DND-41 (cell line): ENCODE data around the gene MARCHF4.

Source experiments
- ATAC-seq: fragments of 200-7000 bp; cut with Tn5 transposase; 3 replicates; pipeline ENCODE4 v1.9.1; 2021; ENCODE audit warnings: low read depth; ENCODE audit not compliant: insufficient read depth
- DNase-seq: peaks from one replicate; pipeline ENCODE4 v3.0.0-alpha.2; 2020
- H2AFZ ChIP-seq: 2 replicates; pipeline ENCODE4 v1.6.0; 2012; ENCODE audit warnings: low read depth, low read length
- H3K27ac ChIP-seq: 2 replicates; pipeline ENCODE4 v1.5.1; 2012; ENCODE audit warnings: low read length, inconsistent platforms
- H3K27me3 ChIP-seq: fragments of 200-600 bp; sonication (generic); 2 replicates; pipeline ENCODE4 v1.6.0; 2012; ENCODE audit warnings: low read length, mild to moderate bottlenecking, inconsistent platforms; ENCODE audit not compliant: insufficient read depth, poor library complexity
- H3K36me3 ChIP-seq: 2 replicates; pipeline ENCODE4 v1.5.1; 2012; ENCODE audit warnings: low read length, inconsistent platforms; ENCODE audit not compliant: insufficient read depth
- H3K4me1 ChIP-seq: 2 replicates; pipeline ENCODE4 v1.5.1; 2012; ENCODE audit warnings: mild to moderate bottlenecking, low read length; ENCODE audit not compliant: insufficient read depth
- H3K4me2 ChIP-seq: 2 replicates; pipeline ENCODE4 v1.6.0; 2012; ENCODE audit warnings: mild to moderate bottlenecking, moderate library complexity, low read length, inconsistent platforms; ENCODE audit not compliant: insufficient read depth
- H3K4me3 ChIP-seq, 2 experiments: fragments of 200-600 bp in 1 of 2; shearing (Covaris generic) in 1 of 2; 2 replicates each; pipeline ENCODE4 v1.5.1; 2012 to 2016; ENCODE audit warnings: inconsistent platforms in 2 of 2, low read length in 2 of 2, mild to moderate bottlenecking in 2 of 2, low read depth in 1 of 2, moderate library complexity in 1 of 2
- H3K79me2 ChIP-seq: 2 replicates; pipeline ENCODE4 v1.6.0; 2012; ENCODE audit warnings: low read length, inconsistent platforms; ENCODE audit not compliant: insufficient read depth
- H3K9ac ChIP-seq: 2 replicates; pipeline ENCODE4 v1.6.0; 2012; ENCODE audit warnings: low read depth, mild to moderate bottlenecking, inconsistent platforms, low read length, moderate library complexity
- H3K9me3 ChIP-seq: 2 replicates; pipeline ENCODE4 v1.5.1; 2012; ENCODE audit warnings: low read length, moderate library complexity, mild to moderate bottlenecking, inconsistent platforms; ENCODE audit not compliant: insufficient read depth, severe bottlenecking
- H4K20me1 ChIP-seq: 2 replicates; pipeline ENCODE4 v1.6.0; 2012; ENCODE audit warnings: low read length; ENCODE audit not compliant: insufficient read depth
- CTCF ChIP-seq: IDR thresholded peaks from 2 replicates; pipeline ENCODE4 v1.5.1; 2012; ENCODE audit warnings: borderline replicate concordance, low read length, moderate library complexity, mild to moderate bottlenecking; ENCODE audit not compliant: poor library complexity, severe bottlenecking; ENCODE audit errors: extremely low read depth
- EZH2 ChIP-seq: IDR thresholded peaks from 3 replicates; pipeline ENCODE4 v1.6.1; 2012; ENCODE audit warnings: borderline replicate concordance, low read depth, mild to moderate bottlenecking, moderate library complexity, low read length, inconsistent platforms; ENCODE audit not compliant: severe bottlenecking

Gene MARCHF4

GRCh38 chr2:216404010-216404618 is 31.8 kb upstream of the MARCHF4 start:
- H2AFZ ChIP-seq, result no peak overlapping the region
- no peaks in the 10 kb centered on the region for H3K9me3 ChIP-seq
- peak; percentile 85 for ATAC-seq
- DNase-seq, result peak; percentile 48
- H3K36me3 ChIP-seq, result no peaks in the 10 kb centered on the region
- H3K4me3 ChIP-seq, result no peak overlapping the region
- H3K9ac ChIP-seq, result no peak overlapping the region
- H4K20me1 ChIP-seq, result no peaks in the 10 kb centered on the region
- H3K27me3 ChIP-seq, result peaks cover 14% of the 10 kb centered on the region
- no peaks in the 10 kb centered on the region for H3K79me2 ChIP-seq
- H3K27ac ChIP-seq, result no peak overlapping the region
- peak; percentile 81 for TF ChIP-seq CTCF
- TF ChIP-seq EZH2, result no peak
- H3K4me2 ChIP-seq, result no peak overlapping the region
- no peaks in the 10 kb centered on the region for H3K4me1 ChIP-seq

GRCh38 chr2:216402751-216403150 is 30.5 kb upstream of the MARCHF4 start:
- H4K20me1 ChIP-seq, result no peaks in the 10 kb centered on the region
- peaks cover 15% of the 10 kb centered on the region for H3K27me3 ChIP-seq
- H3K4me3 ChIP-seq, result no peak overlapping the region
- H2AFZ ChIP-seq, result no peak overlapping the region
- no peaks in the 10 kb centered on the region for H3K79me2 ChIP-seq
- TF ChIP-seq EZH2, result no peak
- TF ChIP-seq CTCF, result no peak
- H3K9me3 ChIP-seq, result no peaks in the 10 kb centered on the region
- no peak overlapping the region for H3K27ac ChIP-seq
- no peak for DNase-seq
- H3K9ac ChIP-seq, result no peak overlapping the region
- no peak overlapping the region for H3K4me2 ChIP-seq
- H3K4me1 ChIP-seq, result no peaks in the 10 kb centered on the region
- no peak for ATAC-seq
- no peaks in the 10 kb centered on the region for H3K36me3 ChIP-seq

- H3K36me3 ChIP-seq, result no peaks in the 10 kb centered on the region
- no peak overlapping the region for H3K27ac ChIP-seq
- H3K79me2 ChIP-seq, result no peaks in the 10 kb centered on the region
- H2AFZ ChIP-seq, result no peak overlapping the region
- H3K4me2 ChIP-seq, result no peak overlapping the region
- H3K4me3 ChIP-seq, result no peak overlapping the region
- TF ChIP-seq EZH2, result no peak
- no peak for TF ChIP-seq CTCF
- no peaks in the 10 kb centered on the region for H3K4me1 ChIP-seq
- DNase-seq (no peak), ATAC-seq (no peak)
- no peaks in the 10 kb centered on the region for H3K9me3 ChIP-seq
- peaks cover 4% of the 10 kb centered on the region for H3K27me3 ChIP-seq
- H3K9ac ChIP-seq, result no peak overlapping the region
- H4K20me1 ChIP-seq, result no peaks in the 10 kb centered on the region
These were observed 27.3 kb upstream of the MARCHF4 start for GRCh38 chr2:216399621-216400020.
